HepG2 (cell line): ENCODE measurements around the gene TESPA1. TPM values are rescaled to one million over a fixed set of nuclear protein-coding genes. Genes with fewer than 3 reads are reported as not detected.
A peak's percentile ranks its signal among the peaks of the same experiment; 100 is the strongest.

ENCODE experiments used
- ATAC-seq: fragments of 200-7000 bp; cut with Tn5 transposase; 3 replicates; pipeline ENCODE4 v1.9.1; 2020; ENCODE audit warnings: mild to moderate bottlenecking, moderate library complexity
- BruUV-seq: library from RNA; stranded (reverse); fragments of 400-500 nt; replicated peaks from 2 replicates; lab custom pipeline; 2021; lab: Mats Ljungman, UMichigan
- CTCF ChIA-PET: fragments of 300-600 bp; formaldehyde crosslinking; extraction: SDS; loops from one replicate; lab custom pipeline; 2021; ENCODE audit warnings: low total read pairs, inconsistent platforms, low intra/inter-chr PET ratio; lab: Yijun Ruan, JAX
- POLR2A ChIA-PET: fragments of 350-600 bp; sonication (Branson Sonifier 250); formaldehyde crosslinking; loops from one replicate; lab custom pipeline; 2020; ENCODE audit warnings: antibody characterized with exemption, inconsistent platforms; lab: Yijun Ruan, JAX
- DNase-seq: peaks from one replicate; pipeline ENCODE4 v3.0.0-alpha.2; 2015; ENCODE audit warnings: low spot score
- FAIRE-seq: peaks from 3 replicates; lab custom pipeline; 2011; peaks lifted over from hg19 to GRCh38; lab: Jason Lieb, UNC
- H2AFZ ChIP-seq: one replicate; pipeline ENCODE4 v1.6.1; 2011; ENCODE audit warnings: low read length, inconsistent platforms
- H3K27ac ChIP-seq: fragments of 300-600 bp; 3 replicates; pipeline ENCODE4 v1.8.0; 2011; ENCODE audit warnings: mixed run types, mild to moderate bottlenecking, mixed read lengths, low read length, inconsistent platforms; ENCODE audit not compliant: insufficient read depth; ENCODE audit errors: extremely low read length
- H3K27me3 ChIP-seq, 2 experiments: fragments of 200-600 bp in 1 of 2; 2 replicates in 1 of 2; 3 replicates in 1 of 2; pipeline versions ENCODE4 v1.6.0 to v1.8.0; 2011; ENCODE audit warnings: low read length in 2 of 2, mild to moderate bottlenecking in 2 of 2, moderate library complexity in 2 of 2, inconsistent platforms in 1 of 2; ENCODE audit not compliant: insufficient read depth in 2 of 2, control insufficient read depth in 1 of 2
- H3K36me3 ChIP-seq, 2 experiments: fragments of 200-600 bp in 1 of 2; replicated peaks in 1 of 2; 2 replicates in 1 of 2; 3 replicates in 1 of 2; pipeline versions ENCODE4 v1.5.1 to v1.8.0; 2011; ENCODE audit warnings: low read length in 2 of 2, inconsistent platforms in 1 of 2; ENCODE audit not compliant: insufficient read depth in 2 of 2, control insufficient read depth in 1 of 2
- H3K4me1 ChIP-seq: 2 replicates; pipeline ENCODE4 v1.5.1; 2012; ENCODE audit warnings: low read length, inconsistent platforms; ENCODE audit not compliant: insufficient read depth
- H3K4me2 ChIP-seq: 2 replicates; pipeline ENCODE4 v1.6.0; 2011; ENCODE audit warnings: low read depth, low read length, inconsistent platforms
- H3K4me3 ChIP-seq, 3 experiments: fragments of 200-600 bp in 1 of 3; sonication (generic), shearing (Covaris generic) in 1 of 3; replicated peaks in 1 of 3; 2 replicates each; pipeline ENCODE4 v1.5.1; 2011 to 2016; ENCODE audit warnings: low read length in 3 of 3, inconsistent platforms in 2 of 3, low read depth in 2 of 3, mild to moderate bottlenecking in 2 of 3, control low read depth in 1 of 3, mixed read lengths in 1 of 3; ENCODE audit not compliant: insufficient read depth in 1 of 3
- H3K79me2 ChIP-seq: one replicate; pipeline ENCODE4 v1.6.1; 2011; ENCODE audit warnings: low read length, inconsistent platforms; ENCODE audit not compliant: insufficient read depth
- H3K9ac ChIP-seq: 2 replicates; pipeline ENCODE4 v1.6.0; 2011; ENCODE audit warnings: mild to moderate bottlenecking, low read depth, low read length, inconsistent platforms; ENCODE audit not compliant: insufficient read depth
- H3K9me3 ChIP-seq: 2 replicates; pipeline ENCODE4 v1.5.1; 2012; ENCODE audit warnings: mild to moderate bottlenecking, low read length
- H4K20me1 ChIP-seq: 2 replicates; pipeline ENCODE4 v1.6.0; 2011; ENCODE audit warnings: inconsistent platforms, mild to moderate bottlenecking, low read length, moderate library complexity; ENCODE audit not compliant: insufficient read depth
- AGO2 ChIP-seq: fragments of 200-400 bp; formaldehyde crosslinking; optimal IDR thresholded peaks from 2 replicates; pipeline ENCODE3; 2017; ENCODE audit warnings: mild to moderate bottlenecking, low read depth, low read length, moderate library complexity
- ARNTL ChIP-seq: sonication (generic); formaldehyde crosslinking; IDR thresholded peaks from 2 replicates; pipeline ENCODE4 v1.4.0; 2020; ENCODE audit warnings: mild to moderate bottlenecking, missing genetic modification reagents
- CSRNP1 ChIP-seq: sonication (generic); formaldehyde crosslinking; IDR thresholded peaks from 2 replicates; pipeline ENCODE4 v1.8.1; 2023; ENCODE audit warnings: mild to moderate bottlenecking, missing genetic modification reagents
- IRX3 ChIP-seq: sonication (generic); formaldehyde crosslinking; IDR thresholded peaks from 2 replicates; pipeline ENCODE4 v1.8.1; 2023; ENCODE audit warnings: mild to moderate bottlenecking, low read depth, missing genetic modification reagents, borderline replicate concordance
- KDM4B ChIP-seq: sonication (generic); formaldehyde crosslinking; IDR thresholded peaks from 2 replicates; pipeline ENCODE4 v1.4.0; 2020; ENCODE audit warnings: missing genetic modification reagents
- MIXL1 ChIP-seq: IDR thresholded peaks from 2 replicates; pipeline ENCODE4 v1.6.1; 2016
- SRF ChIP-seq: IDR thresholded peaks from 2 replicates; pipeline ENCODE4 v1.6.1; 2011; ENCODE audit warnings: mild to moderate bottlenecking, low read depth, low read length, moderate library complexity
- THRA ChIP-seq: sonication (generic); formaldehyde crosslinking; IDR thresholded peaks from 2 replicates; pipeline ENCODE4 v1.4.0; 2020; ENCODE audit warnings: missing genetic modification reagents, borderline replicate concordance
- YY1 ChIP-seq: IDR thresholded peaks from 2 replicates; pipeline ENCODE4 v1.6.1; 2011; ENCODE audit warnings: low read length, low read depth, moderate library complexity, mild to moderate bottlenecking; ENCODE audit not compliant: insufficient read depth, insufficient replicate concordance
- ZBTB20 ChIP-seq: sonication (generic); formaldehyde crosslinking; IDR thresholded peaks from 2 replicates; pipeline ENCODE4 v1.8.1; 2023; ENCODE audit warnings: missing genetic modification reagents, low read depth, mild to moderate bottlenecking, borderline replicate concordance
- ZMYM2 ChIP-seq: sonication (generic); formaldehyde crosslinking; IDR thresholded peaks from 2 replicates; pipeline ENCODE4 v1.8.0; 2022; ENCODE audit warnings: mild to moderate bottlenecking, missing genetic modification reagents
- ZNF574 ChIP-seq: sonication (generic); formaldehyde crosslinking; IDR thresholded peaks from 2 replicates; pipeline ENCODE4 v1.4.0; 2020; ENCODE audit warnings: missing genetic modification reagents
- ZNF746 ChIP-seq: sonication (generic); formaldehyde crosslinking; IDR thresholded peaks from 2 replicates; pipeline ENCODE4 v1.8.0; 2022; ENCODE audit warnings: mild to moderate bottlenecking, missing genetic modification reagents
- ZNF776 ChIP-seq: sonication (generic); formaldehyde crosslinking; IDR thresholded peaks from 2 replicates; pipeline ENCODE4 v1.4.0; 2020; ENCODE audit warnings: mild to moderate bottlenecking, missing genetic modification reagents
- WGBS: methylation state at CpG from one replicate; pipeline ENCODE4 v1.1.6; 2017; ENCODE audit warnings: low lambda C conversion rate; 5-methylcytosine and 5-hydroxymethylcytosine counted together
- in situ Hi-C: cut with HindIII; loops from 2 replicates; pipeline ENCODE4 v1.10.0; 2017; ENCODE audit warnings: low pct_unique_long_range_greater_than_20kb; ENCODE audit not compliant: extremely low pct_ligation_motif_present
- intact Hi-C: fragments of 100-400 bp; cut with micrococcal nuclease; formaldehyde crosslinking; loops from one replicate; pipeline ENCODE4 v1.10.0; 2022; ENCODE audit not compliant: unreplicated experiment
- polyA plus RNA-seq, 8 experiments: library from polyadenylated mRNA; depleted of rRNA in 3 of 8; stranded (reverse) in 7 of 8; unstranded in 1 of 8; fragments of >200 nt; fragmentation: Illumina TruSeq in 4 of 8; extraction: Trizol in 4 of 8; gene quantifications; 2 replicates each; pipeline versions ENCODE4 v1.2.1 to v1.2.3, GENCODE V29; 2011 to 2016; ENCODE audit warnings: low read depth in 4 of 8, missing spikeins in 1 of 8, mixed read lengths in 1 of 8; ENCODE audit not compliant: insufficient read depth in 1 of 8
- total RNA-seq, 5 experiments: library from RNA; depleted of rRNA; stranded (reverse); fragments of >200 nt; fragmentation: Illumina TruSeq; extraction: Trizol; gene quantifications; 2 replicates each; pipeline ENCODE4 v1.2.3, GENCODE V29; 2016; ENCODE audit warnings: low read depth in 1 of 5

TESPA1 gene
- total and polyA plus RNA-seq, 2 of the 13 experiments (the other 11 are each of a cell fraction or from before 2014, with no cell fraction given) = not detected

GRCh38 chr12:54937929-54938328 lies 46.6 kb downstream of the TESPA1 start:
- Histone ChIP-seq H3K4me1 (no peaks in the 10 kb centered on the region), H3K9ac (no peak overlapping the region), H3K27ac (no peak overlapping the region), H3K36me3 (no peaks in the 10 kb centered on the region), H4K20me1 (no peaks in the 10 kb centered on the region), H3K79me2 (no peaks in the 10 kb centered on the region), H3K4me3 (no peak overlapping the region), H3K27me3 (peaks cover 1 to 7% of the 10 kb centered on the region in 2 experiments; a peak in 2 of 5 replicates), H3K4me2 (no peak overlapping the region), H2AFZ (no peak overlapping the region), H3K9me3 (no peaks in the 10 kb centered on the region)
- no peak for TF ChIP-seq ZNF746 (CRISPR knock-in tag)
- TF ChIP-seq SRF = peak; percentile 23; the same call in 1 of the 2 replicates
- no peak for TF ChIP-seq ZNF776 (CRISPR knock-in tag)
- TF ChIP-seq ZMYM2 (CRISPR knock-in tag) = no peak
- no peak for ATAC-seq
- in situ Hi-C loops = no loop called here
- ChIA-PET POLR2A (no interaction called here), CTCF (no interaction called here)
- 4% methylated on average over 2 of the region's 2 CpGs for WGBS
- intact Hi-C loops = no loop called here
- no peak for DNase-seq
- BruUV-seq = no TSS peak
- no peak for FAIRE-seq

- intact Hi-C loops (no loop called here), in situ Hi-C loops (no loop called here)
- Histone ChIP-seq H3K36me3 (no peaks in the 10 kb centered on the region), H3K27ac (no peak overlapping the region), H3K4me3 (no peak overlapping the region), H3K9ac (no peak overlapping the region), H4K20me1 (no peaks in the 10 kb centered on the region), H3K9me3 (no peaks in the 10 kb centered on the region), H3K4me1 (no peaks in the 10 kb centered on the region), H3K79me2 (no peaks in the 10 kb centered on the region), H3K4me2 (no peak overlapping the region), H3K27me3 (peaks cover 1 to 7% of the 10 kb centered on the region in 2 experiments; a peak in 2 of 5 replicates), H2AFZ (no peak overlapping the region)
- ChIA-PET CTCF (no interaction called here), POLR2A (no interaction called here)
- no TSS peak for BruUV-seq
- FAIRE-seq (no peak), DNase-seq (no peak), ATAC-seq (no peak)
- TF ChIP-seq AGO2 (no peak), ARNTL (CRISPR knock-in tag) (no peak), THRA (CRISPR knock-in tag) (no peak), CSRNP1 (CRISPR knock-in tag) (no peak), KDM4B (no peak), ZBTB20 (CRISPR knock-in tag) (no peak), SRF (no peak), ZNF574 (CRISPR knock-in tag) (no peak), YY1 (no peak), MIXL1 (CRISPR knock-in tag) (no peak), IRX3 (no peak)
Observed at GRCh38 chr12:54937376-54937775, 47.2 kb downstream of the TESPA1 start.
